HG03066 (cell line): ENCODE data around the gene LRRC14B.
"Not testable (repeated sequence)": the region's sequence is repeated elsewhere in the genome, so short reads cannot be mapped to it uniquely, and the experiment has no call there.

Experiments used
- ATAC-seq: cut with Tn5 transposase; IDR thresholded peaks from one replicate; pipeline ENCODE4 v1.9.1; 2021; ENCODE audit warnings: low read depth; ENCODE audit not compliant: unreplicated experiment

The LRRC14B gene

GRCh38 chr5:190366-191035 lies 794 bp upstream of the LRRC14B start:
- no peak for ATAC-seq

GRCh38 chr5:191949-192690 lies 825 bp downstream of the LRRC14B start:
- no peak for ATAC-seq

- ATAC-seq, result no peak
These were observed 1.3 kb downstream of the LRRC14B start for GRCh38 chr5:192691-192969.

GRCh38 chr5:192970-193831 lies 1.9 kb downstream of the LRRC14B start:
- no peak for ATAC-seq

GRCh38 chr5:194102-194501 lies 2.8 kb downstream of the LRRC14B start:
- ATAC-seq, result no peak

GRCh38 chr5:194603-195209 lies 3.4 kb downstream of the LRRC14B start:
- ATAC-seq, result no peak

GRCh38 chr5:195401-196160 lies 4.3 kb downstream of the LRRC14B start:
- no peak for ATAC-seq

GRCh38 chr5:196350-196749 lies 5.1 kb downstream of the LRRC14B start:
- ATAC-seq, result no peak

- not testable (repeated sequence) for ATAC-seq
These were observed 5.7 kb downstream of the LRRC14B start for GRCh38 chr5:197031-197430.

- ATAC-seq, result no peak
These were observed 6.7 kb downstream of the LRRC14B start for GRCh38 chr5:197892-198489.

GRCh38 chr5:198516-199196 lies 7.4 kb downstream of the LRRC14B start:
- no peak for ATAC-seq

- ATAC-seq, result no peak
These were observed 8.1 kb downstream of the LRRC14B start for GRCh38 chr5:199197-199949.

GRCh38 chr5:199950-200645 lies 8.8 kb downstream of the LRRC14B start:
- no peak for ATAC-seq

GRCh38 chr5:200985-201384 lies 9.7 kb downstream of the LRRC14B start:
- ATAC-seq, result no peak

- no peak for ATAC-seq
These were observed 10.4 kb downstream of the LRRC14B start for GRCh38 chr5:201672-202071.

GRCh38 chr5:203246-203930 lies 12.1 kb downstream of the LRRC14B start:
- ATAC-seq, result no peak

GRCh38 chr5:204001-204400 lies 12.7 kb downstream of the LRRC14B start:
- no peak for ATAC-seq

- ATAC-seq, result no peak
These were observed 13.2 kb downstream of the LRRC14B start for GRCh38 chr5:204462-204861.
